ENCODE data around the gene MALRD1.

The MALRD1 gene

DNA sequence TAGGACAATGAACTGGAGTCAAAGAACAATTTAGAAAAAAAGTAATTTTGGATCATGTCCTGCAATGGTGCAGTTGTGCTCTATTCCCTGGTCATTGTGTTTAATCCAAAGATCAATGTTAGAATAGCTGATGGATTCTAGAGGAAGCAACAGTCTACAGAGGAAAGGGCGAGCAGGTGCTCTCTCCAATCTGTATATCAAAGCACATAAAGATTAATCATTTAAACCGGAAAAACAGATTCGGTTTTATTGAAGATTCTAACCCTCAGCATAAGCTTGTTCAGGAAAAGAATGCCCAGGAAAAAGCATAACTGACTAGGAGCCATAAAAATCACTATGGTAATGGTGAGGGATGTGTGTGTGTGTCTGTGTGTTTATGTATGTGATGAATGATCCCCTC is 110.3 kb downstream of the MALRD1 start:
- TF ChIP-seq, protein P1, sequence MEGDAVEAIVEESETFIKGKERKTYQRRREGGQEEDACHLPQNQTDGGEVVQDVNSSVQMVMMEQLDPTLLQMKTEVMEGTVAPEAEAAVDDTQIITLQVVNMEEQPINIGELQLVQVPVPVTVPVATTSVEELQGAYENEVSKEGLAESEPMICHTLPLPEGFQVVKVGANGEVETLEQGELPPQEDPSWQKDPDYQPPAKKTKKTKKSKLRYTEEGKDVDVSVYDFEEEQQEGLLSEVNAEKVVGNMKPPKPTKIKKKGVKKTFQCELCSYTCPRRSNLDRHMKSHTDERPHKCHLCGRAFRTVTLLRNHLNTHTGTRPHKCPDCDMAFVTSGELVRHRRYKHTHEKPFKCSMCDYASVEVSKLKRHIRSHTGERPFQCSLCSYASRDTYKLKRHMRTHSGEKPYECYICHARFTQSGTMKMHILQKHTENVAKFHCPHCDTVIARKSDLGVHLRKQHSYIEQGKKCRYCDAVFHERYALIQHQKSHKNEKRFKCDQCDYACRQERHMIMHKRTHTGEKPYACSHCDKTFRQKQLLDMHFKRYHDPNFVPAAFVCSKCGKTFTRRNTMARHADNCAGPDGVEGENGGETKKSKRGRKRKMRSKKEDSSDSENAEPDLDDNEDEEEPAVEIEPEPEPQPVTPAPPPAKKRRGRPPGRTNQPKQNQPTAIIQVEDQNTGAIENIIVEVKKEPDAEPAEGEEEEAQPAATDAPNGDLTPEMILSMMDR (IDR thresholded peaks at IDR 0.05; ENCODE audit: low read depth, low read length), result no peak
- no peak overlapping the region for H3K4me3 ChIP-seq (replicated peaks in 1 of 2; ENCODE audit: low read depth in 2 of 2, low read length in 2 of 2)

DNA sequence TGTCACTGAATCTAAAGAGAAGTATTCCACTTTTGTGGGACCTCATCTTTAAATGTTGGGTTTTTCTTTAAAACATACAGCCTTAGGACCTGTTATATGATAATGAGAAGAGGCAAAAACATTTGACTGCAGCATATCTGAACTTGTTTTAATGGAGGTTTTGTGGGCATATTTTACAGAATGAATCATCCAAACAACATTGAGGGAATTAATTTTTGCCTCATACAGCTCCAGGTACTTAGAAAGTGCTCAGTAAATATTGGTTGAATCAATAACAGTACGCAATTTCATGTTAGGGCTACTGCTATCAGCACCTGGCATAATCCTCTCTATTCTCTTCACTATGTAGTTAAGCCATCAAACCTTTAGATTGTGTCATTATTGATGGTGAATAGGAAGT is 115.9 kb downstream of the MALRD1 start:
- no peak for DNase-seq (ENCODE audit: low read depth in 2 of 2)
- H3K4me3 ChIP-seq (replicated peaks in 1 of 2; ENCODE audit: low read depth in 2 of 2, low read length in 2 of 2), result no peak overlapping the region
- TF ChIP-seq, protein P1 (IDR thresholded peaks at IDR 0.05; ENCODE audit: low read depth, low read length), result no peak

More for the DNA sequence above, 110.3 kb downstream of the MALRD1 start:
- no peak for DNase-seq (ENCODE audit: low read depth in 2 of 2)

DNA sequence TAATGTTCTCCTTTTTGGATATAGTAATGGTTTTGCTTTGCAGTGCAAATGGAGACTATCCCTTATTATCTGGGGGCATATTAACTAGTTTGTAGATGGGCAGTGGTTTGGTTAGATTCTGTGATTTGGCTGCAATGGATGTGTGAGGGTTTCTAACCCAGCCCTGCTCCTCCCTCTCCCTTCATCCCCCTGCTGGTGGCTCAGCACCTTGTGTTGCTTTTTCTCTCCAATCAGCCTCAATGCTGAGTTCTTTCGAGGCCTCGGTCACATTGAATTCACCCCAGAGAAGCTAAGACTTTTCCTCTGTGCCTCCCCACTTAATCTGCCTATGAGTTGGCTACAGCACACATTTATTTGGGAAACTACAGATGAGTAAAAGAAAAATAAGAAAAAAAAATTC is 120.0 kb downstream of the MALRD1 start:
- DNase-seq (ENCODE audit: low read depth in 2 of 2), result peak in 1 of 2 donors; percentile 3
- no peak overlapping the region for H3K4me3 ChIP-seq (replicated peaks in 1 of 2; ENCODE audit: low read depth in 2 of 2, low read length in 2 of 2)
- TF ChIP-seq, protein P1 (IDR thresholded peaks at IDR 0.05; ENCODE audit: low read depth, low read length), result peak; percentile 34

DNA sequence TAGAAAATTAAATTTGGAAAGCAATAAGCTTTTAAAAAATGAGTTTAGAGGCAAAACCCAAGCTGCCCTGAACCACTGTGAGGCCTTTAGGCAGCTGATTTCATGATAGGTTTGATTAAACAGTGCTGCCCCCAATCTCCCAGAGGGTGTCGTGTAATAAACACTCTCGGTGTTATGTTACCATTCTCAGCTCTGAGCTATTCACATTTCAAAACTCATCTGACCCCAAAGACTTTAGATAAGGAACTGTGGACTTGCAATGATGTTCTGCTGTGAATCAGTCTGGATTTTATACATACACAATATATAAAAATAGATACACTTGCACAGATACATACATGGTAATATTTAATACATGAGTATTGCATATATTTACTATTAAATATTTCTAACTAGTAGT is 120.4 kb downstream of the MALRD1 start:
- H3K4me3 ChIP-seq (replicated peaks in 1 of 2; ENCODE audit: low read depth in 2 of 2, low read length in 2 of 2), result no peak overlapping the region
- DNase-seq (ENCODE audit: low read depth in 2 of 2), result no peak
- TF ChIP-seq, protein P1 (IDR thresholded peaks at IDR 0.05; ENCODE audit: low read depth, low read length), result no peak

DNA sequence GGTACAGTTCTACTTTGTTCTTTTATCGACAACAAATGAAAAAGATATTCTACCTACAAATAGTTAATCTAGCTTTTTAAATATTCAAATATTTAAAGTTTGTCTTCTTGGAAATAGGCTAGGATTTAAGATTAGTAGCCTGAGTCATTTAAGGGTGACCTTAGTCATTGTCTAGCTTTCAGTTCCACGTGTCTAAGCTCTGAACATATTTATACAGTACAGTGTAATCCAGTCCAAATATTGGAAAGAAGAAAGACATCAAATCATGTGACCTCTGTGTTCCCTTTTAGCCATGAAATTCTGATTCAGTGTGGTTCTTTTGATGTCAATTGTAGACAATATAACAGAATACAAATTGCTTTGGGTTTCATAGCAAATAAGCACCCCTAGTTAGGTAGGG is 121.1 kb downstream of the MALRD1 start:
- TF ChIP-seq, protein P1 (IDR thresholded peaks at IDR 0.05; ENCODE audit: low read depth, low read length), result no peak
- DNase-seq (ENCODE audit: low read depth in 2 of 2), result peak in 1 of 2 donors; percentile 44
- H3K4me3 ChIP-seq (replicated peaks in 1 of 2; ENCODE audit: low read depth in 2 of 2, low read length in 2 of 2), result no peak overlapping the region

DNA sequence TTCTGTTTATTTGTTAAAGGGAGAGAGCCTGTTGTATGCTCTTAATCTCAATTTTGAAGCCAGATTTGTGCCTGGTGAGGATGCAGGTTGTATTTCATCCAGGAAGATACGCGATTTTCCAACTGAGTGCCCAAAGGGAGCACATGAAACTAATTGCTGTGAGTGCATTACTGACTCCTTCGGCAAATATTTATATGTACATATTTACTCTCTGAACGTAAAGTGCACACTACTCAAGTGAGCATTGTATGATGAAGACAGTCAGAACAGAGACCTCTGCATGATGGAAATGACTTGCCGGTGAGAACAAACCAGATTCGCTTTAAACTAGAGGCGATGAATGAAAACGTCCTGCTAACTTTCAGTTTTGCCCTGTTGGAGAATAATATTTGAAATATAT is 130.1 kb downstream of the MALRD1 start:
- TF ChIP-seq, protein P1 (IDR thresholded peaks at IDR 0.05; ENCODE audit: low read depth, low read length), result no peak
- H3K4me3 ChIP-seq (replicated peaks in 1 of 2; ENCODE audit: low read depth in 2 of 2, low read length in 2 of 2), result no peak overlapping the region
- DNase-seq (ENCODE audit: low read depth in 2 of 2), result no peak

DNA sequence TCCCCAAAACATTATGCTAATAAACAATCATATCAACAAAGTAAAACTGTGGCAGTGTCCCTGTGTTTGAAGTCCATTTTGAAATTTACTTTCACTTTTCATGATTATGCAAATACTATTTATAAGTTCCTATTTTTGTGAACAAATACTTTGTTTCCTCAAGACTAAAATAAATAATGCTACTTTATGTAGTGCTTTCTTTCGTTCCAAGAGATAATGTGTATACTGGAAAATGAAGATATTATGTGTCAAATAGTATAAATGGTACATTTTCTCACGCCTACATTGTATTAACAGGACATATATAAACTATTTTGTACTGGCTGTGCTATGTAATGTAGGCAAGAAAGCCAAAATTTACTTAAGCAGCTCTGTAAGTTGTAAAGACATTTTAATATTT is 136.3 kb downstream of the MALRD1 start:
- TF ChIP-seq, protein P1 (IDR thresholded peaks at IDR 0.05; ENCODE audit: low read depth, low read length), result no peak
- no peak for DNase-seq (ENCODE audit: low read depth in 2 of 2)
- H3K4me3 ChIP-seq (replicated peaks in 1 of 2; ENCODE audit: low read depth in 2 of 2, low read length in 2 of 2), result no peak overlapping the region
